Cardiac muscle cell (in vitro differentiated cells and primary cell): Measurements from ENCODE around the gene RDM1. TPM values are rescaled to one million over a fixed set of nuclear protein-coding genes. Genes with fewer than 3 reads are reported as not detected.

Source experiments
- DNase-seq, 2 donors: peaks; one replicate each; pipeline versions ENCODE4 v3.0.0 to v3.0.0-alpha.2; 2010 to 2017; ENCODE audit warnings: low read depth in 1 of 2, low spot score in 1 of 2
- H3K27ac ChIP-seq: fragments of 200-600 bp; sonication (generic); 2 replicates; pipeline ENCODE4 v1.5.1; 2016
- H3K27me3 ChIP-seq: fragments of 200-600 bp; sonication (generic); 2 replicates; pipeline ENCODE4 v1.6.0; 2016; ENCODE audit warnings: control low read depth
- H3K36me3 ChIP-seq: fragments of 200-600 bp; sonication (generic); 2 replicates; pipeline ENCODE4 v1.5.1; 2016; ENCODE audit warnings: control low read depth
- H3K4me1 ChIP-seq: fragments of 200-600 bp; sonication (generic); 2 replicates; pipeline ENCODE4 v1.8.1; 2017; ENCODE audit warnings: low read depth, mild to moderate bottlenecking, mixed run types
- H3K4me3 ChIP-seq: fragments of 200-600 bp; sonication (generic); 2 replicates; pipeline ENCODE4 v1.5.1; 2016; ENCODE audit warnings: mild to moderate bottlenecking
- H3K9me3 ChIP-seq: fragments of 200-600 bp; sonication (generic); 2 replicates; pipeline ENCODE4 v1.5.1; 2017; ENCODE audit warnings: low read depth, mild to moderate bottlenecking, control low read depth
- polyA plus RNA-seq: library from polyadenylated mRNA; unstranded; fragments of >200 nt; fragmentation: Nextera tagmentation; extraction: Ambion mirVana; gene quantifications from 2 replicates; pipeline ENCODE4 v1.2.1, GENCODE V29; 2016
- total RNA-seq: library from RNA; depleted of rRNA; stranded (reverse); fragments of >200 nt; gene quantifications from 2 replicates; pipeline ENCODE4 v1.2.3, GENCODE V29; 2016
- TF ChIP-seq, protein P1 (sequence below): IDR thresholded peaks from 2 replicates; pipeline ENCODE4 v1.5.1; 2012; ENCODE audit warnings: low read depth, mild to moderate bottlenecking, low read length

The RDM1 gene
- total and polyA plus RNA-seq, 2 experiments from 2014 or later, result 2.6 to 6.4 TPM

DNA sequence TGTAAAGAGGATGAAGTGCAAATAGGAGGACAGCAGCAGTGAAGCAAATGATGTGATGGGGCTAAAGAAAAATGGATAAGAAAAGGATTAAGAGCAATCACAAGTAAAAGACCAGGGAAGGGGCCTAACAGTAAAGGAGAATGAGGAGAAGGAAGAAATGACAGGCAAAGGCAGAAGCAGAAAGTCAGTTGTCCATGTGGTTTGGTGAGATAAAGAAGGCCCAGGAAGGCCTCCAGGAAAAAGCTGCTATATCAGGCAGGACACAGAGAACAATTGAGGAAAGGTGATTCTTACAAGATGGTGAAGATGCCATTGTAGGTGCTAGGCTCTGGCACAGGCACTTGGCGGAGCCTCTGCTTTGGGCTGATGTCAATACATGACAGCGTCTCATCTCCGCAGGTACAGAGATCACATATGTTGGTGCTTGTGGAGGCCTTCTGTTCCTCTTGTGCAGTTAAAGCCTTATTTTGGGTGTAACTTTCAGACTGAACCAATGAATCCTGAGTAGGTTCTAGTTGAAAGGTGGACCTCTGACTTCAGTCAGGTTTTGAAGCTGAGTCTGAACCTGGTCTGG, 18.1 kb downstream of the RDM1 start:
- no peaks in the 10 kb centered on the region for H3K9me3 ChIP-seq
- H3K27ac ChIP-seq, result no peak overlapping the region
- no peak overlapping the region for H3K4me3 ChIP-seq
- no peaks in the 10 kb centered on the region for H3K4me1 ChIP-seq
- H3K36me3 ChIP-seq, result no peaks in the 10 kb centered on the region
- H3K27me3 ChIP-seq, result no peaks in the 10 kb centered on the region
- TF ChIP-seq, protein P1, sequence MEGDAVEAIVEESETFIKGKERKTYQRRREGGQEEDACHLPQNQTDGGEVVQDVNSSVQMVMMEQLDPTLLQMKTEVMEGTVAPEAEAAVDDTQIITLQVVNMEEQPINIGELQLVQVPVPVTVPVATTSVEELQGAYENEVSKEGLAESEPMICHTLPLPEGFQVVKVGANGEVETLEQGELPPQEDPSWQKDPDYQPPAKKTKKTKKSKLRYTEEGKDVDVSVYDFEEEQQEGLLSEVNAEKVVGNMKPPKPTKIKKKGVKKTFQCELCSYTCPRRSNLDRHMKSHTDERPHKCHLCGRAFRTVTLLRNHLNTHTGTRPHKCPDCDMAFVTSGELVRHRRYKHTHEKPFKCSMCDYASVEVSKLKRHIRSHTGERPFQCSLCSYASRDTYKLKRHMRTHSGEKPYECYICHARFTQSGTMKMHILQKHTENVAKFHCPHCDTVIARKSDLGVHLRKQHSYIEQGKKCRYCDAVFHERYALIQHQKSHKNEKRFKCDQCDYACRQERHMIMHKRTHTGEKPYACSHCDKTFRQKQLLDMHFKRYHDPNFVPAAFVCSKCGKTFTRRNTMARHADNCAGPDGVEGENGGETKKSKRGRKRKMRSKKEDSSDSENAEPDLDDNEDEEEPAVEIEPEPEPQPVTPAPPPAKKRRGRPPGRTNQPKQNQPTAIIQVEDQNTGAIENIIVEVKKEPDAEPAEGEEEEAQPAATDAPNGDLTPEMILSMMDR, result no peak
- DNase-seq, result no peak

DNA sequence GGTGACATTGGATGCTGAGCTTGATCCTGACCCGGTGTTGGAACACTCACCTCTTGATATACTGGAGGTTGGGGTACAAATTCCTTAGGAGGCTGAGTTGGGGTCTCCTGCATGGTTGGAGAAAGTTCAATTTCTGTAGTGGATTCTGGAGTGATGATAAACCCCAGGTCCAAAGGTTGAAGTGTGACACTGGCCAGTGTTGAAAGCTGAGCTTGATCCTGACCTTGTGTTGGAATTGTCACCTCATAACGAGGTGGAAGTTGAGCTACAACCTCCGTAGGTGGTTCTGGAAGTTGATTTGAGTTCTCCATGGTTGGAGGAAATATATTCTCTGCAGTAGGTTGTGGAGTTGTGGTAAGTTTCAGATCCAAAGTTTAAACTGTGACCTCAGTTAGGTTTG, 21.2 kb downstream of the RDM1 start:
- Histone ChIP-seq H3K27me3 (no peaks in the 10 kb centered on the region), H3K9me3 (no peaks in the 10 kb centered on the region), H3K27ac (no peak overlapping the region), H3K4me3 (no peak overlapping the region), H3K36me3 (no peaks in the 10 kb centered on the region), H3K4me1 (no peaks in the 10 kb centered on the region)
- no peak for DNase-seq
- TF ChIP-seq, protein P1, result no peak

DNA sequence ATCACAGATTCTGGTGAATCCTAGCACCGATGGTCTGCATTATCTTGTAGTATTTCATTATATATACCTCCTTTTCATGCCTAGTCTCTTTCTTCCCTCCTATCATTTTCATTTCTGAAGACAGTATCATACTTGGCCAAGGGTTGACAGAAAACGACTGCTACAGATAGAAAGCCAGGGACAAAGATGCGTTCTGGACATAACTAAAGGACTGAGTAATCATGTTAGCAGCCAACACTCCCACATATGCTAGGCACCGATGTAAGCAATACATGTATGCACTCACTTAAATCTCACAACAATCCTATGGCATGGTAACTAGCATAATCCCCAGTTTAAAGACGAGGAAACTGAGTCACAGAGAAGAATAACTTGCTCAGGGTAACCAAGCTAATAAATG, 22.9 kb downstream of the RDM1 start:
- no peak overlapping the region for H3K27ac ChIP-seq
- no peaks in the 10 kb centered on the region for H3K36me3 ChIP-seq
- TF ChIP-seq, protein P1, result no peak
- H3K4me1 ChIP-seq, result no peaks in the 10 kb centered on the region
- peak in 1 of 2 donors; percentile 65 for DNase-seq
- H3K27me3 ChIP-seq, result no peaks in the 10 kb centered on the region
- H3K9me3 ChIP-seq, result no peaks in the 10 kb centered on the region
- H3K4me3 ChIP-seq, result no peak overlapping the region

DNA sequence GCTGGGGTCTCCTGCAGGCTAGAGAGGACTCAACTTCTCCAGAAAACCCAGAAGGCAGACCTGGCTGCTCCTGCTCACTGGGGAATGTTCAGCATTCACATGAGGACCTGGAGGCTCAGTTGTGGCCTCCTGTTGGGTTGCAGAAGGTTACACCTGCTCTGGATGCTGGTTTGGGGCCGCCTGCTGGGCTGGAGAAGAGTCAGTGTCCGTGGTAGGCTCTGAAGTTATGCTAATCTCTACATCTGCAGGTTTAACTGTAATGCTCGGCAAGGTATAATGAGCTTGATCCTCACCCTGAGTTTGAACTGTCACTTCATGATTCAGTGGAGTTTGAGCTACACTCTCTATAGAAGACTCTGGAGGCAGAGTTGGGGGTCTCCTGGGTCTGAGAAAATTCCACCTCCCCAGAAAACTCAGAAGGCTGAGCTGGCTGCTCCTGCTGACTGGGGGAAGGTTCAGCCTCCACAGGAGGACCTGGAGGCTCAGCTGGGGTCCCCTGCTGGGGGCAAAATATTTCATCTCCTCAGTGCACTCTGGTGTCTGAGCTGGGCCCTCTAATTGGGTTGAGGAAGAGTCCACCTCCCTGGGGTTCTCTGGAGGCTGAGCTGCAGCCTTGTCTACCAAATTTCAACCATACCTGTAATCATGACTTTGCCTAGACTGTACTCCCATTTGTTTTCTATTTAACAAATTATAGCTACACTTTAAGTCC, 23.5 kb downstream of the RDM1 start:
- TF ChIP-seq, protein P1, result no peak
- Histone ChIP-seq H3K4me3 (no peak overlapping the region), H3K9me3 (no peaks in the 10 kb centered on the region), H3K27ac (no peak overlapping the region), H3K36me3 (no peaks in the 10 kb centered on the region), H3K27me3 (no peaks in the 10 kb centered on the region), H3K4me1 (no peaks in the 10 kb centered on the region)
- no peak for DNase-seq

DNA sequence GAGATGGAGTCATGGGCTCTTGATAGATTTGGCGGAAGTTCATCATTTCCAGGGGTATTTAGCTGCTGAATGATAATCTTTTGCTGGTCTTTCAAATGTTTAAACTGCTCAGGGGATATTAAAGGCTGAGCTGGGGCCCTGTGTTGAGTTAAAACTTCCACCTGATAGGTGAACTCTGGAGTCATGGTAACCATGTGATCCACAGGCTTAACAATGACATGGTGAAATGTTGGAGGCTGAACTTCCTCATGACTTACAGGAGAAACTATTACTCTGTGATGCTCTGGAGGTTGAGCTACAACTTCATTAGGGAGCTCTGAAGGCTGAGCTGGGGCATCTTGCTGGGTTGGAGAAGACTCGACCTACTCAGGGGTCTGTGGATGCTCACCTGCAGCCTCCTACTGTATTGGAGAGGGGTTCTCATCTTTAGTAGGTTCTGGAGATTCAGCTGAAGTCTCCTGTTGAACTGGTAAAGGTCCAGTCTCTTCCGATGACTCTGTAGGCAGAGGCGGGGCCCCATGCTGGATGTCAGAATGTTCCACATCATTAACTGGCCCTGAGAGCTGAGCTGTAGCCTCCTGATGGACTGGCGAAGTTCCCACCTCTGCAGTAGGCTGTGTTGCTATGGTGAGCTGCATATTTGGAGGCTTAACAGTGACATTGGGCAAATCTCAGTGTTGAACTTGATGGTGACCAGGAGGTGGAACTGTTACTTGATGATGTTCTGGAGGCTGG, 24.2 kb downstream of the RDM1 start:
- Histone ChIP-seq H3K4me1 (no peaks in the 10 kb centered on the region), H3K27me3 (no peaks in the 10 kb centered on the region), H3K9me3 (no peaks in the 10 kb centered on the region), H3K36me3 (no peaks in the 10 kb centered on the region), H3K4me3 (no peak overlapping the region), H3K27ac (no peak overlapping the region)
- DNase-seq, result peak in 1 of 2 donors; percentile 62
- TF ChIP-seq, protein P1, result no peak
